WTC11 (cell line): ENCODE data around the gene ZBTB47. TPM values are rescaled to one million over a fixed set of nuclear protein-coding genes. Genes with fewer than 3 reads are reported as not detected.

Experiments
- ATAC-seq: fragments of 200-7000 bp; cut with Tn5 transposase; 2 replicates; pipeline ENCODE4 v1.10.0; 2021; ENCODE audit warnings: mild to moderate bottlenecking, moderate library complexity
- CTCF ChIA-PET: fragments of 300-600 bp; sonication (Branson Sonifier 250); formaldehyde crosslinking; loops from one replicate; lab custom pipeline; 2021; ENCODE audit warnings: antibody characterized with exemption; lab: Charles Lee
- POLR2A ChIA-PET: fragments of 350-600 bp; sonication (Branson Sonifier 250); formaldehyde crosslinking; loops from one replicate; lab custom pipeline; 2021; ENCODE audit warnings: antibody characterized with exemption; lab: Charles Lee
- DNase-seq: peaks from one replicate; pipeline ENCODE4 v3.0.0; 2021; ENCODE audit warnings: low spot score
- H3K27ac Mint-ChIP-seq: 2 replicates; pipeline ENCODE4 v1.8.0; 2021; ENCODE audit warnings: mixed read lengths
- H3K27me3 Mint-ChIP-seq: 2 replicates; pipeline ENCODE4 v1.8.0; 2021; ENCODE audit warnings: low read depth, mild to moderate bottlenecking, moderate library complexity, mixed read lengths
- H3K36me3 Mint-ChIP-seq: 2 replicates; pipeline ENCODE4 v1.8.0; 2021; ENCODE audit warnings: mixed read lengths
- H3K4me1 Mint-ChIP-seq: 2 replicates; pipeline ENCODE4 v1.8.0; 2022; ENCODE audit warnings: mixed read lengths
- H3K4me3 Mint-ChIP-seq: 2 replicates; pipeline ENCODE4 v1.8.0; 2021; ENCODE audit warnings: mild to moderate bottlenecking, moderate library complexity, mixed read lengths
- H3K9me3 Mint-ChIP-seq: 2 replicates; pipeline ENCODE4 v1.8.0; 2021; ENCODE audit warnings: mixed read lengths
- CREB1 ChIP-seq: sonication (generic); formaldehyde crosslinking; IDR thresholded peaks from 2 replicates; pipeline ENCODE4 v1.8.0; 2023; ENCODE audit warnings: mild to moderate bottlenecking, missing genetic modification reagents
- CREM ChIP-seq: sonication (generic); formaldehyde crosslinking; IDR thresholded peaks from 2 replicates; pipeline ENCODE4 v1.8.1; 2022; ENCODE audit warnings: mild to moderate bottlenecking, missing genetic modification reagents, moderate library complexity
- FOXJ3 ChIP-seq: sonication (generic); formaldehyde crosslinking; IDR thresholded peaks from 2 replicates; pipeline ENCODE4 v1.9.0; 2021; ENCODE audit warnings: missing genetic modification reagents, mild to moderate bottlenecking, borderline replicate concordance
- GTF2I ChIP-seq: fragments of 250-450 bp; sonication (Bioruptor Pico); conservative IDR thresholded peaks from 2 replicates; pipeline ENCODE4 v1.4.0; 2021; ENCODE audit warnings: mild to moderate bottlenecking
- JUN ChIP-seq: sonication (generic); formaldehyde crosslinking; IDR thresholded peaks from 2 replicates; pipeline ENCODE4 v1.8.0; 2023; ENCODE audit warnings: mild to moderate bottlenecking, missing genetic modification reagents
- MYBL2 ChIP-seq: sonication (generic); formaldehyde crosslinking; IDR thresholded peaks from 2 replicates; pipeline ENCODE4 v1.8.1; 2023; ENCODE audit warnings: mild to moderate bottlenecking, moderate library complexity, missing genetic modification reagents
- NR2C2 ChIP-seq: sonication (generic); formaldehyde crosslinking; IDR thresholded peaks from 2 replicates; pipeline ENCODE4 v1.8.0; 2022; ENCODE audit warnings: mild to moderate bottlenecking, missing genetic modification reagents
- NR3C1 ChIP-seq: sonication (generic); formaldehyde crosslinking; conservative IDR thresholded peaks from 2 replicates; pipeline ENCODE4 v1.8.1; 2023; ENCODE audit warnings: low read depth, mild to moderate bottlenecking, missing genetic modification reagents
- TCF7 ChIP-seq: sonication (generic); formaldehyde crosslinking; IDR thresholded peaks from 2 replicates; pipeline ENCODE4 v1.8.0; 2022; ENCODE audit warnings: mild to moderate bottlenecking, low read depth, missing genetic modification reagents, moderate library complexity
- ZBTB21 ChIP-seq: sonication (generic); formaldehyde crosslinking; IDR thresholded peaks from 2 replicates; pipeline ENCODE4 v1.8.1; 2023; ENCODE audit warnings: mild to moderate bottlenecking, missing genetic modification reagents, borderline replicate concordance
- ZNF396 ChIP-seq: fragments of 250-450 bp; sonication (Bioruptor Pico); IDR thresholded peaks from 2 replicates; pipeline ENCODE4 v1.8.0; 2021; ENCODE audit warnings: mild to moderate bottlenecking, moderate library complexity, borderline replicate concordance
- ZNF423 ChIP-seq: fragments of 250-450 bp; sonication (Bioruptor Pico); IDR thresholded peaks from 2 replicates; pipeline ENCODE4 v2.1.2; 2022; ENCODE audit warnings: mild to moderate bottlenecking, moderate library complexity
- ZNF671 ChIP-seq: fragments of 250-450 bp; sonication (Bioruptor Pico); IDR thresholded peaks from 2 replicates; pipeline ENCODE4 v1.8.0; 2021; ENCODE audit warnings: mild to moderate bottlenecking
- total RNA-seq: library from RNA; stranded (reverse); gene quantifications from 3 replicates; pipeline ENCODE4 v1.2.3, GENCODE V29; 2021
- TF ChIP-seq, protein P1 (sequence below): fragments of 250-450 bp; sonication (Bioruptor Pico); IDR thresholded peaks from 2 replicates; pipeline ENCODE4 v1.9.0; 2021; ENCODE audit warnings: mild to moderate bottlenecking, borderline replicate concordance
- TF ChIP-seq, protein P2 (sequence below): sonication (generic); formaldehyde crosslinking; IDR thresholded peaks from 2 replicates; pipeline ENCODE4 v1.8.1; 2023; ENCODE audit warnings: mild to moderate bottlenecking, moderate library complexity, missing genetic modification reagents
- TF ChIP-seq, protein P3 (sequence below): sonication (generic); formaldehyde crosslinking; IDR thresholded peaks from 2 replicates; pipeline ENCODE4 v1.8.0; 2023; ENCODE audit warnings: missing genetic modification reagents, mild to moderate bottlenecking, borderline replicate concordance
- TF ChIP-seq, protein P4 (sequence below): fragments of 250-450 bp; sonication (Bioruptor Pico); IDR thresholded peaks from 2 replicates; pipeline ENCODE4 v1.9.0; 2021; ENCODE audit warnings: moderate library complexity, mild to moderate bottlenecking, inconsistent platforms, borderline replicate concordance
- TF ChIP-seq, protein P5 (sequence below): sonication (generic); formaldehyde crosslinking; IDR thresholded peaks from 2 replicates; pipeline ENCODE4 v1.8.1; 2023; ENCODE audit warnings: mild to moderate bottlenecking, missing genetic modification reagents

The ZBTB47 gene
- total RNA-seq, 1 experiment from 2014 or later: 5.2 TPM

DNA sequence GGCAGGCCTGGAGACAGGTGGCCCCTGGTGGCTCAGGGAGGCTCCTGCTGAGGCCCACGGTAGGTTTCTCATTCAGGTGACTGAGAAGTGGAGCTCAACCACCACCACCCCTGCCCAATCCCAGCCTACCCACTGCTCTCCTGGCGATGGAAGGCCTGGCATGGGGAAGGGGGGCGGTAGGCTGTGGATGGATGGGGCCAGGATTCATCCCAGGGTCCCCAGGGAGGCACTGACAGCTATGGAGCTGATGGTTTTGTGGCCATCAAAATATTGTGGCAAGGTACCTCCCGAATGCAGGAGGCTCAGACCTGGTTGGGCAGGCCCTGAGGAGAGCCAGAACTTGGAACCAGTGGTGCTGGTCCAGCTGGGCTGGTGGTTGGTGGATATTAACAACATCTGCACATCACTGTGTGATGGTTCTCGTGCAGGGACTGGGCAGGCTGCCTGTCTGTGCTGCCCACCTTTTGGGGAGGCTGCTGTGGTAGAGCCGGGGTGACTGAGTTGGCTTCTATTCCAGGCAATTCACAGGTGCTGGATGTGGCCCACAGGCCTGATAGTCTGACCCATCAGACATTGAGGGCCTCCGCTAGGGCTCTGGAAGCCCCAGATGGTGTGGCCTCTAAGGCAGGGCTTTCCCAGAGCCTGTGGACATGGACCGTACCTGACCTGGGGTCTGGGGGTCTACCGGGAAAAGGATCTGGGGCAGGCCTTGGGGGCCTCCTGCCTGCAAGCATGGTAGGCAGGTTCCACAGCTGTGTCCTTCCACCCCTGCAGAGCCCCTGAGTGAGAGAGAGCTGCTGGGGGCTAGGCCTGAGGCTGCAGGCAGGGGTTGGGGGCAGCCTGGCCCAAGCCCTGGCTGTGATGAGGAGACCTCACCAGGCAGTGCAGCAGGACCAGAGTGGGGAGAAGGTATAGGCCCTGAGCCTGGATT lies 3.4 kb downstream of the ZBTB47 start:
- Mint-ChIP-seq H3K9me3 (no peaks in the 10 kb centered on the region), H3K27me3 (no peaks in the 10 kb centered on the region), H3K4me3 (no peak overlapping the region), H3K4me1 (peaks cover 37% of the 10 kb centered on the region)
- TF ChIP-seq, protein P1, sequence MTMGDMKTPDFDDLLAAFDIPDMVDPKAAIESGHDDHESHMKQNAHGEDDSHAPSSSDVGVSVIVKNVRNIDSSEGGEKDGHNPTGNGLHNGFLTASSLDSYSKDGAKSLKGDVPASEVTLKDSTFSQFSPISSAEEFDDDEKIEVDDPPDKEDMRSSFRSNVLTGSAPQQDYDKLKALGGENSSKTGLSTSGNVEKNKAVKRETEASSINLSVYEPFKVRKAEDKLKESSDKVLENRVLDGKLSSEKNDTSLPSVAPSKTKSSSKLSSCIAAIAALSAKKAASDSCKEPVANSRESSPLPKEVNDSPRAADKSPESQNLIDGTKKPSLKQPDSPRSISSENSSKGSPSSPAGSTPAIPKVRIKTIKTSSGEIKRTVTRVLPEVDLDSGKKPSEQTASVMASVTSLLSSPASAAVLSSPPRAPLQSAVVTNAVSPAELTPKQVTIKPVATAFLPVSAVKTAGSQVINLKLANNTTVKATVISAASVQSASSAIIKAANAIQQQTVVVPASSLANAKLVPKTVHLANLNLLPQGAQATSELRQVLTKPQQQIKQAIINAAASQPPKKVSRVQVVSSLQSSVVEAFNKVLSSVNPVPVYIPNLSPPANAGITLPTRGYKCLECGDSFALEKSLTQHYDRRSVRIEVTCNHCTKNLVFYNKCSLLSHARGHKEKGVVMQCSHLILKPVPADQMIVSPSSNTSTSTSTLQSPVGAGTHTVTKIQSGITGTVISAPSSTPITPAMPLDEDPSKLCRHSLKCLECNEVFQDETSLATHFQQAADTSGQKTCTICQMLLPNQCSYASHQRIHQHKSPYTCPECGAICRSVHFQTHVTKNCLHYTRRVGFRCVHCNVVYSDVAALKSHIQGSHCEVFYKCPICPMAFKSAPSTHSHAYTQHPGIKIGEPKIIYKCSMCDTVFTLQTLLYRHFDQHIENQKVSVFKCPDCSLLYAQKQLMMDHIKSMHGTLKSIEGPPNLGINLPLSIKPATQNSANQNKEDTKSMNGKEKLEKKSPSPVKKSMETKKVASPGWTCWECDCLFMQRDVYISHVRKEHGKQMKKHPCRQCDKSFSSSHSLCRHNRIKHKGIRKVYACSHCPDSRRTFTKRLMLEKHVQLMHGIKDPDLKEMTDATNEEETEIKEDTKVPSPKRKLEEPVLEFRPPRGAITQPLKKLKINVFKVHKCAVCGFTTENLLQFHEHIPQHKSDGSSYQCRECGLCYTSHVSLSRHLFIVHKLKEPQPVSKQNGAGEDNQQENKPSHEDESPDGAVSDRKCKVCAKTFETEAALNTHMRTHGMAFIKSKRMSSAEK (CRISPR knock-in tag): no peak
- TF ChIP-seq ZNF396: no peak
- TF ChIP-seq, protein P2, sequence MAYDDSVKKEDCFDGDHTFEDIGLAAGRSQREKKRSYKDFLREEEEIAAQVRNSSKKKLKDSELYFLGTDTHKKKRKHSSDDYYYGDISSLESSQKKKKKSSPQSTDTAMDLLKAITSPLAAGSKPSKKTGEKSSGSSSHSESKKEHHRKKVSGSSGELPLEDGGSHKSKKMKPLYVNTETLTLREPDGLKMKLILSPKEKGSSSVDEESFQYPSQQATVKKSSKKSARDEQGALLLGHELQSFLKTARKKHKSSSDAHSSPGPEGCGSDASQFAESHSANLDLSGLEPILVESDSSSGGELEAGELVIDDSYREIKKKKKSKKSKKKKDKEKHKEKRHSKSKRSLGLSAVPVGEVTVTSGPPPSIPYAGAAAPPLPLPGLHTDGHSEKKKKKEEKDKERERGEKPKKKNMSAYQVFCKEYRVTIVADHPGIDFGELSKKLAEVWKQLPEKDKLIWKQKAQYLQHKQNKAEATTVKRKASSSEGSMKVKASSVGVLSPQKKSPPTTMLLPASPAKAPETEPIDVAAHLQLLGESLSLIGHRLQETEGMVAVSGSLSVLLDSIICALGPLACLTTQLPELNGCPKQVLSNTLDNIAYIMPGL (CRISPR knock-in tag): no peak
- TF ChIP-seq NR3C1 (CRISPR knock-in tag): no peak
- no peak for TF ChIP-seq FOXJ3 (CRISPR knock-in tag)
- TF ChIP-seq, protein P3, sequence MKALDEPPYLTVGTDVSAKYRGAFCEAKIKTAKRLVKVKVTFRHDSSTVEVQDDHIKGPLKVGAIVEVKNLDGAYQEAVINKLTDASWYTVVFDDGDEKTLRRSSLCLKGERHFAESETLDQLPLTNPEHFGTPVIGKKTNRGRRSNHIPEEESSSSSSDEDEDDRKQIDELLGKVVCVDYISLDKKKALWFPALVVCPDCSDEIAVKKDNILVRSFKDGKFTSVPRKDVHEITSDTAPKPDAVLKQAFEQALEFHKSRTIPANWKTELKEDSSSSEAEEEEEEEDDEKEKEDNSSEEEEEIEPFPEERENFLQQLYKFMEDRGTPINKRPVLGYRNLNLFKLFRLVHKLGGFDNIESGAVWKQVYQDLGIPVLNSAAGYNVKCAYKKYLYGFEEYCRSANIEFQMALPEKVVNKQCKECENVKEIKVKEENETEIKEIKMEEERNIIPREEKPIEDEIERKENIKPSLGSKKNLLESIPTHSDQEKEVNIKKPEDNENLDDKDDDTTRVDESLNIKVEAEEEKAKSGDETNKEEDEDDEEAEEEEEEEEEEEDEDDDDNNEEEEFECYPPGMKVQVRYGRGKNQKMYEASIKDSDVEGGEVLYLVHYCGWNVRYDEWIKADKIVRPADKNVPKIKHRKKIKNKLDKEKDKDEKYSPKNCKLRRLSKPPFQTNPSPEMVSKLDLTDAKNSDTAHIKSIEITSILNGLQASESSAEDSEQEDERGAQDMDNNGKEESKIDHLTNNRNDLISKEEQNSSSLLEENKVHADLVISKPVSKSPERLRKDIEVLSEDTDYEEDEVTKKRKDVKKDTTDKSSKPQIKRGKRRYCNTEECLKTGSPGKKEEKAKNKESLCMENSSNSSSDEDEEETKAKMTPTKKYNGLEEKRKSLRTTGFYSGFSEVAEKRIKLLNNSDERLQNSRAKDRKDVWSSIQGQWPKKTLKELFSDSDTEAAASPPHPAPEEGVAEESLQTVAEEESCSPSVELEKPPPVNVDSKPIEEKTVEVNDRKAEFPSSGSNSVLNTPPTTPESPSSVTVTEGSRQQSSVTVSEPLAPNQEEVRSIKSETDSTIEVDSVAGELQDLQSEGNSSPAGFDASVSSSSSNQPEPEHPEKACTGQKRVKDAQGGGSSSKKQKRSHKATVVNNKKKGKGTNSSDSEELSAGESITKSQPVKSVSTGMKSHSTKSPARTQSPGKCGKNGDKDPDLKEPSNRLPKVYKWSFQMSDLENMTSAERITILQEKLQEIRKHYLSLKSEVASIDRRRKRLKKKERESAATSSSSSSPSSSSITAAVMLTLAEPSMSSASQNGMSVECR: no peak
- TF ChIP-seq ZNF423 (CRISPR knock-in tag): no peak
- no peak for TF ChIP-seq ZNF671 (CRISPR knock-in tag)
- TF ChIP-seq NR2C2 (CRISPR knock-in tag): no peak
- TF ChIP-seq, protein P4, sequence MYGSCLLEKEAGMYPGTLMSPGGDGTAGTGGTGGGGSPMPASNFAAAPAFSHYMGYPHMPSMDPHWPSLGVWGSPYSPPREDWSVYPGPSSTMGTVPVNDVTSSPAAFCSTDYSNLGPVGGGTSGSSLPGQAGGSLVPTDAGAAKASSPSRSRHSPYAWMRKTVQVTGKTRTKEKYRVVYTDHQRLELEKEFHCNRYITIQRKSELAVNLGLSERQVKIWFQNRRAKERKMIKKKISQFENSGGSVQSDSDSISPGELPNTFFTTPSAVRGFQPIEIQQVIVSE (CRISPR knock-in tag): no peak
- TF ChIP-seq CREB1 (CRISPR knock-in tag): no peak
- no peak for TF ChIP-seq CREM (CRISPR knock-in tag)
- TF ChIP-seq, protein P5, sequence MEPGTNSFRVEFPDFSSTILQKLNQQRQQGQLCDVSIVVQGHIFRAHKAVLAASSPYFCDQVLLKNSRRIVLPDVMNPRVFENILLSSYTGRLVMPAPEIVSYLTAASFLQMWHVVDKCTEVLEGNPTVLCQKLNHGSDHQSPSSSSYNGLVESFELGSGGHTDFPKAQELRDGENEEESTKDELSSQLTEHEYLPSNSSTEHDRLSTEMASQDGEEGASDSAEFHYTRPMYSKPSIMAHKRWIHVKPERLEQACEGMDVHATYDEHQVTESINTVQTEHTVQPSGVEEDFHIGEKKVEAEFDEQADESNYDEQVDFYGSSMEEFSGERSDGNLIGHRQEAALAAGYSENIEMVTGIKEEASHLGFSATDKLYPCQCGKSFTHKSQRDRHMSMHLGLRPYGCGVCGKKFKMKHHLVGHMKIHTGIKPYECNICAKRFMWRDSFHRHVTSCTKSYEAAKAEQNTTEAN (CRISPR knock-in tag): no peak
- TF ChIP-seq MYBL2 (CRISPR knock-in tag): no peak
- TF ChIP-seq GTF2I: no peak
- no peak for TF ChIP-seq ZBTB21
- TF ChIP-seq TCF7 (CRISPR knock-in tag): no peak
- TF ChIP-seq JUN (CRISPR knock-in tag): no peak
- TF ChIP-seq, all 79 proteins: peak for 0
- no peak for DNase-seq
- Mint-ChIP-seq H3K36me3 (no peaks in the 10 kb centered on the region; the same call in 1 of the 2 replicates), H3K27ac (no peak overlapping the region)
- CTCF ChIA-PET: interaction anchor here (0.7 to 2.3 kb wide), 2 partner anchors 87 to 89 kb away, joined by 3 to 6 read pairs; no protein-coding TSS in a partner anchor
- POLR2A ChIA-PET: no interaction called here
- ATAC-seq: no peak
